GM12878 (cell line): ENCODE data around the gene MAML2. TPM values are rescaled to one million over a fixed set of nuclear protein-coding genes. Genes with fewer than 3 reads are reported as not detected.

ENCODE experiments used
- ASH2L ChIP-seq: fragments of 300-600, 200-600 bp; sonication (generic); IDR thresholded peaks from 2 replicates; pipeline ENCODE4 v1.6.1; 2017; ENCODE audit warnings: low read depth, mild to moderate bottlenecking, borderline replicate concordance
- ATF7 ChIP-seq: fragments of 450-650 bp; IDR thresholded peaks from 2 replicates; pipeline ENCODE4 v1.6.1; 2016; ENCODE audit warnings: low read depth, mild to moderate bottlenecking
- EED ChIP-seq: sonication (generic); IDR thresholded peaks from 2 replicates; pipeline ENCODE4 v1.6.1; 2016; ENCODE audit warnings: antibody characterized with exemption, low read depth
- EZH2 ChIP-seq: IDR thresholded peaks from 2 replicates; pipeline ENCODE4 v1.6.1; 2012; ENCODE audit warnings: low read depth, mild to moderate bottlenecking, control low read depth, inconsistent platforms, low read length, borderline replicate concordance; ENCODE audit not compliant: control insufficient read depth
- HDAC6 ChIP-seq: fragments of 200-600 bp; sonication (generic); IDR thresholded peaks from one replicate; pipeline ENCODE4 v1.8.0; 2017; ENCODE audit warnings: antibody characterized with exemption; ENCODE audit not compliant: unreplicated experiment
- IKZF1 ChIP-seq: fragments of 450-650 bp; conservative IDR thresholded peaks from 2 replicates; pipeline ENCODE4 v1.6.1; 2017; ENCODE audit warnings: antibody characterized with exemption, mild to moderate bottlenecking
- IRF4 ChIP-seq: IDR thresholded peaks from 2 replicates; pipeline ENCODE4 v1.6.1; 2011; ENCODE audit warnings: low read depth, low read length
- JUND ChIP-seq: IDR thresholded peaks from 2 replicates; pipeline ENCODE4 v1.6.1; 2012; ENCODE audit warnings: low read depth, mild to moderate bottlenecking, low read length, improper control_type of control experiment, moderate library complexity
- KDM1A ChIP-seq: fragments of 200-600 bp; sonication (generic); IDR thresholded peaks from 2 replicates; pipeline ENCODE4 v1.6.1; 2016; ENCODE audit warnings: borderline replicate concordance
- KLF5 ChIP-seq: fragments of 450-650 bp; IDR thresholded peaks from 2 replicates; pipeline ENCODE4 v1.6.1; 2014; ENCODE audit warnings: mild to moderate bottlenecking; ENCODE audit not compliant: partially characterized antibody
- MTA2 ChIP-seq: fragments of 450-650 bp; IDR thresholded peaks from 2 replicates; pipeline ENCODE4 v1.6.1; 2016; ENCODE audit warnings: low read depth, mild to moderate bottlenecking, moderate library complexity
- MTA3 ChIP-seq: IDR thresholded peaks from 2 replicates; pipeline ENCODE4 v1.6.1; 2012; ENCODE audit warnings: low read length, inconsistent platforms, borderline replicate concordance
- NFYA ChIP-seq: IDR thresholded peaks from 2 replicates; pipeline ENCODE4 v1.6.1; 2011; ENCODE audit warnings: low read depth, mild to moderate bottlenecking, low read length, improper control_type of control experiment, borderline replicate concordance
- PBX3 ChIP-seq: IDR thresholded peaks from 2 replicates; pipeline ENCODE4 v1.6.1; 2011; ENCODE audit warnings: mild to moderate bottlenecking, low read depth, low read length, moderate library complexity; ENCODE audit not compliant: insufficient replicate concordance
- RUNX3 ChIP-seq: IDR thresholded peaks from 2 replicates; pipeline ENCODE4 v1.6.1; 2012; ENCODE audit warnings: low read length, inconsistent platforms
- STAT3 ChIP-seq: IDR thresholded peaks from 2 replicates; pipeline ENCODE4 v1.6.1; 2011; ENCODE audit warnings: low read depth, low read length, improper control_type of control experiment
- SUPT20H ChIP-seq: IDR thresholded peaks from 2 replicates; pipeline ENCODE4 v1.6.1; 2011; ENCODE audit warnings: low read depth, mild to moderate bottlenecking, low read length, moderate library complexity, borderline replicate concordance; ENCODE audit not compliant: control insufficient read depth
- YY1 ChIP-seq: IDR thresholded peaks from 2 replicates; pipeline ENCODE4 v1.6.1; 2011; ENCODE audit warnings: low read depth, mild to moderate bottlenecking, low read length
- ZBTB40 ChIP-seq: fragments of 450-650 bp; IDR thresholded peaks from 2 replicates; pipeline ENCODE4 v1.6.1; 2016; ENCODE audit warnings: mild to moderate bottlenecking, moderate library complexity, borderline replicate concordance
- polyA plus RNA-seq, 11 experiments: library from polyadenylated mRNA; depleted of rRNA in 4 of 11; unstranded in 6 of 11; stranded (reverse) in 5 of 11; fragments of >200 nt; fragmentation: Nextera tagmentation in 4 of 11; fragmentation: Illumina TruSeq in 1 of 11; extraction: Ambion mirVana in 4 of 11; extraction: Trizol in 1 of 11; gene quantifications; 1 replicate in 1 of 11; 2 replicates in 10 of 11; pipeline versions ENCODE4 v1.2.1 to v1.2.3, GENCODE V29; 2011 to 2016; ENCODE audit warnings: inconsistent platforms in 2 of 11, missing spikeins in 2 of 11, low read depth in 1 of 11
- total RNA-seq, 4 experiments: library from RNA; depleted of rRNA in 3 of 4; stranded (reverse); fragments of >200 nt in 3 of 4; fragmentation: Illumina TruSeq in 1 of 4; extraction: Trizol in 1 of 4; gene quantifications; 2 replicates each; pipeline versions ENCODE4 v1.2.1 to v1.2.3, GENCODE V29; 2013 to 2021
- TF ChIP-seq, protein P1 (sequence below): fragments of 450-650 bp; IDR thresholded peaks from 2 replicates; pipeline ENCODE4 v1.6.1; 2016; ENCODE audit warnings: mild to moderate bottlenecking
- TF ChIP-seq, protein P2 (sequence below): fragments of 450-650 bp; IDR thresholded peaks from 2 replicates; pipeline ENCODE4 v1.6.1; 2018; ENCODE audit warnings: borderline replicate concordance, mild to moderate bottlenecking; ENCODE audit not compliant: partially characterized antibody

Gene MAML2
- total and polyA plus RNA-seq, 10 of the 15 experiments (the other 5 are each of a cell fraction or from before 2014, with no cell fraction given): 2.5 to 15.1 (median 12.0) TPM

GRCh38 chr11:96388891-96389719 is 46.1 kb upstream of the MAML2 start (continued):
- TF ChIP-seq IKZF1: no peak; the same call in 1 of the 2 replicates
- TF ChIP-seq ZBTB40: no peak
- no peak for TF ChIP-seq HDAC6
- no peak for TF ChIP-seq JUND
- TF ChIP-seq RUNX3: peak; percentile 21; the same call in 1 of the 2 replicates
- TF ChIP-seq NFYA: no peak
- TF ChIP-seq MTA2: 0 out of 2 replicates have a peak, but pooled peaks have one; percentile 14
- TF ChIP-seq SUPT20H: no peak
- TF ChIP-seq, protein P1, sequence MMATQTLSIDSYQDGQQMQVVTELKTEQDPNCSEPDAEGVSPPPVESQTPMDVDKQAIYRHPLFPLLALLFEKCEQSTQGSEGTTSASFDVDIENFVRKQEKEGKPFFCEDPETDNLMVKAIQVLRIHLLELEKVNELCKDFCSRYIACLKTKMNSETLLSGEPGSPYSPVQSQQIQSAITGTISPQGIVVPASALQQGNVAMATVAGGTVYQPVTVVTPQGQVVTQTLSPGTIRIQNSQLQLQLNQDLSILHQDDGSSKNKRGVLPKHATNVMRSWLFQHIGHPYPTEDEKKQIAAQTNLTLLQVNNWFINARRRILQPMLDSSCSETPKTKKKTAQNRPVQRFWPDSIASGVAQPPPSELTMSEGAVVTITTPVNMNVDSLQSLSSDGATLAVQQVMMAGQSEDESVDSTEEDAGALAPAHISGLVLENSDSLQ: peak; percentile 76
- no peak for TF ChIP-seq IRF4
- no peak for TF ChIP-seq EZH2
- TF ChIP-seq STAT3: no peak
- TF ChIP-seq PBX3: peak; percentile 35
- TF ChIP-seq EED: no peak
- no peak for TF ChIP-seq ASH2L
- TF ChIP-seq KLF5: no peak
- TF ChIP-seq MTA3: no peak
- TF ChIP-seq KDM1A: no peak
- TF ChIP-seq, protein P2, sequence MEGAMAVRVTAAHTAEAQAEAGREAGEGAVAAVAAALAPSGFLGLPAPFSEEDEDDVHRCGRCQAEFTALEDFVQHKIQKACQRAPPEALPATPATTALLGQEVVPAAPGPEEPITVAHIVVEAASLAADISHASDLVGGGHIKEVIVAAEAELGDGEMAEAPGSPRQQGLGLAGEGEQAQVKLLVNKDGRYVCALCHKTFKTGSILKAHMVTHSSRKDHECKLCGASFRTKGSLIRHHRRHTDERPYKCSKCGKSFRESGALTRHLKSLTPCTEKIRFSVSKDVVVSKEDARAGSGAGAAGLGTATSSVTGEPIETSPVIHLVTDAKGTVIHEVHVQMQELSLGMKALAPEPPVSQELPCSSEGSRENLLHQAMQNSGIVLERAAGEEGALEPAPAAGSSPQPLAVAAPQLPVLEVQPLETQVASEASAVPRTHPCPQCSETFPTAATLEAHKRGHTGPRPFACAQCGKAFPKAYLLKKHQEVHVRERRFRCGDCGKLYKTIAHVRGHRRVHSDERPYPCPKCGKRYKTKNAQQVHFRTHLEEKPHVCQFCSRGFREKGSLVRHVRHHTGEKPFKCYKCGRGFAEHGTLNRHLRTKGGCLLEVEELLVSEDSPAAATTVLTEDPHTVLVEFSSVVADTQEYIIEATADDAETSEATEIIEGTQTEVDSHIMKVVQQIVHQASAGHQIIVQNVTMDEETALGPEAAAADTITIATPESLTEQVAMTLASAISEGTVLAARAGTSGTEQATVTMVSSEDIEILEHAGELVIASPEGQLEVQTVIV: no peak
- TF ChIP-seq ATF7: peak; percentile 5; the same call in 1 of the 2 replicates
- TF ChIP-seq YY1: no peak
